K562 (cell line): ENCODE data around the gene PRMT3. TPM values are rescaled to one million over a fixed set of nuclear protein-coding genes. Genes with fewer than 3 reads are reported as not detected.

Source experiments
- ATAC-seq: fragments of 200-7000 bp; cut with Tn5 transposase; 3 replicates; pipeline ENCODE4 v1.9.1; 2020; ENCODE audit warnings: moderate library complexity
- BruUV-seq: library from RNA; stranded (reverse); fragments of 400-500 nt; replicated peaks from 2 replicates; lab custom pipeline; 2021; lab: Mats Ljungman, UMichigan
- CTCF ChIA-PET: fragments of 300-600 bp; formaldehyde crosslinking; extraction: SDS; loops from one replicate; lab custom pipeline; 2021; ENCODE audit warnings: low intra/inter-chr PET ratio; lab: Yijun Ruan, JAX
- POLR2A ChIA-PET: fragments of 300-600, 350-650 bp; sonication (Branson Sonifier 250); formaldehyde crosslinking; extraction: SDS; loops from one replicate; lab custom pipeline; 2021; ENCODE audit warnings: antibody characterized with exemption, inconsistent platforms; lab: Yijun Ruan, JAX
- DNase-seq, 4 experiments: peaks; one replicate each; pipeline versions ENCODE4 v3.0.0 to v3.0.0-alpha.2; 2011 to 2018; ENCODE audit warnings: low spot score in 3 of 4, mixed read lengths in 3 of 4; ENCODE audit errors: extremely low read depth in 1 of 4
- FAIRE-seq: peaks from 2 replicates; lab custom pipeline; 2011; peaks lifted over from hg19 to GRCh38; lab: Jason Lieb, UNC
- H2AFZ ChIP-seq: 2 replicates; pipeline ENCODE4 v1.6.0; 2011; ENCODE audit warnings: low read depth, low read length, control low read depth, inconsistent platforms
- H3K27ac ChIP-seq: fragments of 200-600 bp; 3 replicates; pipeline ENCODE4 v1.8.0; 2011; ENCODE audit warnings: low read depth, mild to moderate bottlenecking, control low read depth, inconsistent platforms, low read length, moderate library complexity, mixed read lengths; ENCODE audit errors: extremely low read depth
- H3K27me3 ChIP-seq, 2 experiments: fragments of 300-600 bp in 1 of 2; 2 replicates in 1 of 2; 3 replicates in 1 of 2; pipeline versions ENCODE4 v1.6.0 to v1.8.0; 2011; ENCODE audit warnings: inconsistent platforms in 2 of 2, low read length in 2 of 2, mild to moderate bottlenecking in 1 of 2, mixed read lengths in 1 of 2, moderate library complexity in 1 of 2; ENCODE audit not compliant: control insufficient read depth in 2 of 2, insufficient read depth in 2 of 2
- H3K36me3 ChIP-seq: fragments of 300-600 bp; 3 replicates; pipeline ENCODE4 v1.8.0; 2011; ENCODE audit warnings: mild to moderate bottlenecking, low read length, inconsistent platforms; ENCODE audit not compliant: control insufficient read depth, insufficient read depth
- H3K4me1 ChIP-seq, 2 experiments: fragments of 200-600 bp in 1 of 2; replicated peaks in 1 of 2; 2 replicates in 1 of 2; 3 replicates in 1 of 2; pipeline versions ENCODE4 v1.5.1 to v1.8.0; 2011; ENCODE audit warnings: inconsistent platforms in 2 of 2, low read length in 2 of 2, mild to moderate bottlenecking in 1 of 2, mixed read lengths in 1 of 2, moderate library complexity in 1 of 2; ENCODE audit not compliant: control insufficient read depth in 2 of 2, insufficient read depth in 2 of 2
- H3K4me2 ChIP-seq: 2 replicates; pipeline ENCODE4 v1.6.1; 2011; ENCODE audit warnings: low read length, control low read depth, inconsistent platforms, mixed read lengths; ENCODE audit not compliant: insufficient read depth
- H3K4me3 ChIP-seq: fragments of 200-600 bp; sonication (generic), shearing (Covaris generic); 2 replicates; pipeline ENCODE4 v1.5.1; 2016; ENCODE audit warnings: control low read depth, inconsistent platforms
- H3K79me2 ChIP-seq: fragments of 200-600 bp; 3 replicates; pipeline ENCODE4 v1.8.0; 2011; ENCODE audit warnings: low read length, inconsistent platforms; ENCODE audit not compliant: control insufficient read depth, insufficient read depth
- H3K9ac ChIP-seq, 2 experiments: 2 replicates each; pipeline versions ENCODE4 v1.6.0 to v1.6.1; 2011; ENCODE audit warnings: low read depth in 2 of 2, low read length in 2 of 2, control low read depth in 1 of 2, inconsistent platforms in 1 of 2, mild to moderate bottlenecking in 1 of 2, mixed read lengths in 1 of 2; ENCODE audit not compliant: insufficient read depth in 1 of 2
- H3K9me1 ChIP-seq: one replicate; pipeline ENCODE4 v1.6.0; 2011; ENCODE audit warnings: inconsistent platforms, mild to moderate bottlenecking, low read length, moderate library complexity; ENCODE audit not compliant: control insufficient read depth, insufficient read depth
- H3K9me3 ChIP-seq: replicated peaks from 2 replicates; pipeline ENCODE4 v1.5.1; 2011; ENCODE audit warnings: low read depth, low read length, inconsistent platforms; ENCODE audit not compliant: control insufficient read depth, insufficient read depth
- H4K20me1 ChIP-seq: replicated peaks from 2 replicates; pipeline ENCODE4 v1.6.1; 2011; ENCODE audit warnings: low read length, inconsistent platforms, mixed read lengths; ENCODE audit not compliant: control insufficient read depth, insufficient read depth
- CBFA2T2 ChIP-seq: fragments of 450-650 bp; conservative IDR thresholded peaks from 2 replicates; pipeline ENCODE4 v1.6.1; 2017; ENCODE audit warnings: mild to moderate bottlenecking
- EP300 ChIP-seq: IDR thresholded peaks from 2 replicates; pipeline ENCODE4 v1.6.1; 2012; ENCODE audit warnings: low read length, improper control_type of control experiment
- HMG20B ChIP-seq: fragments of 250-450 bp; sonication (Bioruptor Pico); IDR thresholded peaks from 2 replicates; pipeline ENCODE4 v1.5.0; 2021; ENCODE audit warnings: mild to moderate bottlenecking
- KDM1A ChIP-seq, 2 experiments: fragments of 450-650 bp; IDR thresholded peaks; 2 replicates each; pipeline ENCODE4 v1.6.1; 2016; ENCODE audit warnings: mild to moderate bottlenecking in 2 of 2
- NCOR1 ChIP-seq: fragments of 450-650 bp; IDR thresholded peaks from 2 replicates; pipeline ENCODE4 v1.6.1; 2016; ENCODE audit warnings: mild to moderate bottlenecking, moderate library complexity
- NFIC ChIP-seq: fragments of 450-650 bp; IDR thresholded peaks from 2 replicates; pipeline ENCODE4 v1.6.1; 2017; ENCODE audit warnings: mild to moderate bottlenecking, inconsistent platforms
- PML ChIP-seq: IDR thresholded peaks from 2 replicates; pipeline ENCODE4 v1.6.1; 2012; ENCODE audit warnings: low read length, inconsistent platforms
- RCOR1 ChIP-seq, 2 experiments: IDR thresholded peaks; 2 replicates each; pipeline ENCODE4 v1.6.1; 2012; ENCODE audit warnings: low read depth in 2 of 2, low read length in 2 of 2, borderline replicate concordance in 1 of 2, improper control_type of control experiment in 1 of 2
- SOX6 ChIP-seq: fragments of 450-650 bp; IDR thresholded peaks from 2 replicates; pipeline ENCODE4 v1.6.1; 2014; ENCODE audit warnings: mild to moderate bottlenecking
- TAL1 ChIP-seq: fragments of 450-650 bp; IDR thresholded peaks from 2 replicates; pipeline ENCODE4 v1.6.1; 2016; ENCODE audit warnings: mild to moderate bottlenecking
- TRIM24 ChIP-seq, 2 experiments: fragments of 450-650 bp; IDR thresholded peaks; 2 replicates each; pipeline ENCODE4 v1.6.1; 2016
- ZNF436 ChIP-seq: fragments of 250-450, 450-650 bp; sonication (Bioruptor Pico); formaldehyde crosslinking; IDR thresholded peaks from 2 replicates; pipeline ENCODE4 v1.7.0; 2020; ENCODE audit warnings: mild to moderate bottlenecking
- WGBS: fragments of 100-300 bp; shearing (Covaris generic); methylation state at CpG from one replicate; pipeline ENCODE4 v1.1.6; 2016; ENCODE audit warnings: low coverage, mixed read lengths; ENCODE audit not compliant: insufficient coverage; ENCODE audit errors: missing lambda C conversion rate; 5-methylcytosine and 5-hydroxymethylcytosine counted together
- in situ Hi-C: fragments of 300-500 bp; cut with MboI; formaldehyde crosslinking; loops from 4 replicates; pipeline ENCODE4 v1.15.0; 2018; ENCODE audit warnings: inconsistent platforms, mixed read lengths
- intact Hi-C: fragments of 100-400 bp; cut with micrococcal nuclease; formaldehyde crosslinking; loops from 2 replicates; pipeline ENCODE4 v1.14.2; 2022
- polyA plus RNA-seq, 8 experiments: library from polyadenylated mRNA; depleted of rRNA in 4 of 8; stranded (reverse) in 5 of 8; unstranded in 3 of 8; fragments of >200 nt; fragmentation: Nextera tagmentation in 2 of 8; fragmentation: Illumina TruSeq in 1 of 8; extraction: Ambion mirVana in 2 of 8; extraction: Trizol in 1 of 8; gene quantifications; 2 replicates each; pipeline versions ENCODE4 v1.2.1 to v1.2.3, GENCODE V29; 2011 to 2014; ENCODE audit warnings: inconsistent platforms in 1 of 8, missing spikeins in 1 of 8
- total RNA-seq, 7 experiments: library from RNA; depleted of rRNA in 6 of 7; stranded (reverse); fragments of >200 nt in 6 of 7; fragmentation: Illumina TruSeq in 2 of 7; extraction: Trizol in 2 of 7; gene quantifications; 2 replicates each; pipeline versions ENCODE4 v1.2.1 to v1.2.3, GENCODE V29; 2011 to 2021; ENCODE audit warnings: low replicate concordance in 1 of 7
- TF ChIP-seq, protein P1 (sequence below), 2 experiments: IDR thresholded peaks in 1 of 2; conservative IDR thresholded peaks in 1 of 2; 2 replicates each; pipeline ENCODE4 v1.6.1; 2016; ENCODE audit warnings: low read depth in 2 of 2, mild to moderate bottlenecking in 1 of 2, missing compliant biosample characterization in 1 of 2, missing genetic modification characterization in 1 of 2, moderate library complexity in 1 of 2
- TF ChIP-seq, protein P2 (sequence below): fragments of 450-650 bp; IDR thresholded peaks from 2 replicates; pipeline ENCODE4 v1.6.1; 2016; ENCODE audit warnings: antibody characterized with exemption
- TF ChIP-seq, protein P3 (sequence below): sonication (generic); formaldehyde crosslinking; IDR thresholded peaks from 2 replicates; pipeline ENCODE4 v1.8.0; 2022; ENCODE audit warnings: mild to moderate bottlenecking, missing genetic modification reagents

Gene PRMT3
- total and polyA plus RNA-seq, 9 of the 15 experiments (the other 6 are each of a cell fraction or from before 2014, with no cell fraction given), result 24.0 to 62.1 (median 44.7) TPM

DNA sequence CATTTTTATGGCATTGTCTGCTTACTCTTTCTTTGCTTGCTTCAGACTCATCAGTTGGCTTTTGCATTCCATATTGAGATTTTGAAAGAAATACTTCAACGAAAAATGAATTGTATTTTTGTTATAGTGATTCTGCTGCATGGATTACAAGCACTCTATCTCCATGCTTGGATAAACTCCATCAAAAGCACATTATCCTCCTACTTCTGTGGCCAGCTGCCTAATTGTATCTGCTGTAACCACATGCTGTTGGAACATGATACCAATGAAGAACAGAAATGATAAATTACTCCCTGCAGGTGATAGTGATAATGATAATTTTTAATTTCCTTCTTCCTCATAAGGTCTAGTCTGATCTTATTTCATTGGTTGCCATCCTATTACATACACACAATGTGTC is 100.8 kb downstream of the PRMT3 start:
- no peak overlapping the region for H3K4me3 ChIP-seq
- ChIA-PET CTCF (no interaction called here), POLR2A (no interaction called here)
- no peak overlapping the region for H3K9ac ChIP-seq
- in situ Hi-C loops, result no loop called here
- DNase-seq, result peak in 1 of 4 experiments; percentile 40
- WGBS, result 0% methylated on average over 1 of the region's 1 CpG
- H3K36me3 ChIP-seq, result peaks cover 25% of the 10 kb centered on the region
- H2AFZ ChIP-seq, result no peak overlapping the region
- BruUV-seq, result no TSS peak
- peaks cover 10% of the 10 kb centered on the region; the same call in 1 of the 2 replicates for H3K9me3 ChIP-seq
- peaks cover 5 to 13% of the 10 kb centered on the region in 2 experiments; a peak in 3 of 5 replicates for H3K4me1 ChIP-seq
- intact Hi-C loops, result no loop called here
- peaks cover 11% of the 10 kb centered on the region; the same call in 2 of the 3 replicates for H3K79me2 ChIP-seq
- no peak overlapping the region for H3K27ac ChIP-seq
- no peaks in the 10 kb centered on the region for H4K20me1 ChIP-seq
- no peak for FAIRE-seq
- H3K27me3 ChIP-seq, result no peaks in the 10 kb centered on the region
- H3K4me2 ChIP-seq, result no peak overlapping the region
- ATAC-seq, result peak; percentile 64
- no peaks in the 10 kb centered on the region for H3K9me1 ChIP-seq
- peak in 1 of 2 experiments; percentile 57; a peak in 2 of 4 replicates for TF ChIP-seq TRIM24 (IDR thresholded peaks at IDR 0.05)
- TF ChIP-seq NFIC, result peak; percentile 60
- peak in 1 of 2 experiments; percentile 65; a peak in 1 of 4 replicates for TF ChIP-seq RCOR1 (IDR thresholded peaks at IDR 0.05; ENCODE audit: borderline replicate concordance in 1 of 2, low read depth in 2 of 2, low read length in 2 of 2)
- TF ChIP-seq EP300, result peak; percentile 65; the same call in 1 of the 2 replicates
- 0 out of 4 replicates have a peak, but pooled peaks of 1 of the 2 experiments have one; percentile 13 for TF ChIP-seq KDM1A (IDR thresholded peaks at IDR 0.05)
- peak; percentile 61; the same call in 1 of the 2 replicates for TF ChIP-seq SOX6
- peak; percentile 88; the same call in 1 of the 2 replicates for TF ChIP-seq PML
- no peak for TF ChIP-seq ZNF436 (CRISPR knock-in tag)
- TF ChIP-seq, protein P1, sequence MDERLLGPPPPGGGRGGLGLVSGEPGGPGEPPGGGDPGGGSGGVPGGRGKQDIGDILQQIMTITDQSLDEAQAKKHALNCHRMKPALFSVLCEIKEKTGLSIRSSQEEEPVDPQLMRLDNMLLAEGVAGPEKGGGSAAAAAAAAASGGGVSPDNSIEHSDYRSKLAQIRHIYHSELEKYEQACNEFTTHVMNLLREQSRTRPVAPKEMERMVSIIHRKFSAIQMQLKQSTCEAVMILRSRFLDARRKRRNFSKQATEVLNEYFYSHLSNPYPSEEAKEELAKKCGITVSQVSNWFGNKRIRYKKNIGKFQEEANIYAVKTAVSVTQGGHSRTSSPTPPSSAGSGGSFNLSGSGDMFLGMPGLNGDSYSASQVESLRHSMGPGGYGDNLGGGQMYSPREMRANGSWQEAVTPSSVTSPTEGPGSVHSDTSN (CRISPR knock-in tag; IDR thresholded peaks at IDR 0.05; ENCODE audit: low read depth), result no peak
- TF ChIP-seq, protein P1 (tag; conservative IDR thresholded peaks at IDR 0.05; ENCODE audit: low read depth), result peak; percentile 38; the same call in 1 of the 2 replicates
- TF ChIP-seq, protein P2, sequence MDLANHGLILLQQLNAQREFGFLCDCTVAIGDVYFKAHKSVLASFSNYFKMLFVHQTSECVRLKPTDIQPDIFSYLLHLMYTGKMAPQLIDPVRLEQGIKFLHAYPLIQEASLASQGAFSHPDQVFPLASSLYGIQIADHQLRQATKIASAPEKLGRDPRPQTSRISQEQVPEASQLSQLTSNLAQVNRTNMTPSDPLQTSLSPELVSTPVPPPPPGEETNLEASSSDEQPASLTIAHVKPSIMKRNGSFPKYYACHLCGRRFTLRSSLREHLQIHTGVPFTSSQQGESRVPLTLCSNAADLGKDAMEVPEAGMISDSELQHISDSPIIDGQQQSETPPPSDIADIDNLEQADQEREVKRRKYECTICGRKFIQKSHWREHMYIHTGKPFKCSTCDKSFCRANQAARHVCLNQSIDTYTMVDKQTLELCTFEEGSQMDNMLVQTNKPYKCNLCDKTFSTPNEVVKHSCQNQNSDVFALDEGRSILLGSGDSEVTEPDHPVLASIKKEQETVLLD, result 0 out of 2 replicates have a peak, but pooled peaks have one; percentile 13
- peak; percentile 71 for TF ChIP-seq TAL1
- TF ChIP-seq, protein P3, sequence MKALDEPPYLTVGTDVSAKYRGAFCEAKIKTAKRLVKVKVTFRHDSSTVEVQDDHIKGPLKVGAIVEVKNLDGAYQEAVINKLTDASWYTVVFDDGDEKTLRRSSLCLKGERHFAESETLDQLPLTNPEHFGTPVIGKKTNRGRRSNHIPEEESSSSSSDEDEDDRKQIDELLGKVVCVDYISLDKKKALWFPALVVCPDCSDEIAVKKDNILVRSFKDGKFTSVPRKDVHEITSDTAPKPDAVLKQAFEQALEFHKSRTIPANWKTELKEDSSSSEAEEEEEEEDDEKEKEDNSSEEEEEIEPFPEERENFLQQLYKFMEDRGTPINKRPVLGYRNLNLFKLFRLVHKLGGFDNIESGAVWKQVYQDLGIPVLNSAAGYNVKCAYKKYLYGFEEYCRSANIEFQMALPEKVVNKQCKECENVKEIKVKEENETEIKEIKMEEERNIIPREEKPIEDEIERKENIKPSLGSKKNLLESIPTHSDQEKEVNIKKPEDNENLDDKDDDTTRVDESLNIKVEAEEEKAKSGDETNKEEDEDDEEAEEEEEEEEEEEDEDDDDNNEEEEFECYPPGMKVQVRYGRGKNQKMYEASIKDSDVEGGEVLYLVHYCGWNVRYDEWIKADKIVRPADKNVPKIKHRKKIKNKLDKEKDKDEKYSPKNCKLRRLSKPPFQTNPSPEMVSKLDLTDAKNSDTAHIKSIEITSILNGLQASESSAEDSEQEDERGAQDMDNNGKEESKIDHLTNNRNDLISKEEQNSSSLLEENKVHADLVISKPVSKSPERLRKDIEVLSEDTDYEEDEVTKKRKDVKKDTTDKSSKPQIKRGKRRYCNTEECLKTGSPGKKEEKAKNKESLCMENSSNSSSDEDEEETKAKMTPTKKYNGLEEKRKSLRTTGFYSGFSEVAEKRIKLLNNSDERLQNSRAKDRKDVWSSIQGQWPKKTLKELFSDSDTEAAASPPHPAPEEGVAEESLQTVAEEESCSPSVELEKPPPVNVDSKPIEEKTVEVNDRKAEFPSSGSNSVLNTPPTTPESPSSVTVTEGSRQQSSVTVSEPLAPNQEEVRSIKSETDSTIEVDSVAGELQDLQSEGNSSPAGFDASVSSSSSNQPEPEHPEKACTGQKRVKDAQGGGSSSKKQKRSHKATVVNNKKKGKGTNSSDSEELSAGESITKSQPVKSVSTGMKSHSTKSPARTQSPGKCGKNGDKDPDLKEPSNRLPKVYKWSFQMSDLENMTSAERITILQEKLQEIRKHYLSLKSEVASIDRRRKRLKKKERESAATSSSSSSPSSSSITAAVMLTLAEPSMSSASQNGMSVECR (CRISPR knock-in tag), result no peak
- TF ChIP-seq HMG20B (CRISPR knock-in tag), result no peak
- TF ChIP-seq CBFA2T2, result peak; percentile 74
- TF ChIP-seq NCOR1, result peak; percentile 54; the same call in 1 of the 2 replicates
